ENCODE measurements around the gene SLC4A1.

The SLC4A1 gene

GRCh38 chr17:44297975-44298374 lies 30.0 kb upstream of the SLC4A1 start:
- no peak overlapping the region for H2AFZ ChIP-seq (ENCODE audit: low read length)
- peaks cover 0 to 28% (median 0%) of the 10 kb centered on the region in 3 experiments for H3K27me3 ChIP-seq (ENCODE audit: control insufficient read depth in 3 of 3, insufficient read depth in 3 of 3, low read depth in 1 of 3, low read length in 3 of 3)
- no peak overlapping the region for H3K18ac ChIP-seq (ENCODE audit: low read length)
- no peak overlapping the region for H2AK5ac ChIP-seq (ENCODE audit: low read depth, low read length)
- H2BK12ac ChIP-seq (ENCODE audit: low read length) = no peak overlapping the region
- H2BK5ac ChIP-seq (ENCODE audit: low read length) = no peak overlapping the region
- no peak overlapping the region for H4K91ac ChIP-seq (ENCODE audit: low read depth, low read length, poor library complexity)
- no CpG with 5 or more reads among the region's 3 CpGs for WGBS, 2 donors (ENCODE audit: extremely low coverage in 2 of 2, insufficient read length in 2 of 2, insufficient replicate concordance in 1 of 2)
- no peaks in the 10 kb centered on the region for H3K36me3 ChIP-seq (replicated peaks in 1 of 2; ENCODE audit: control insufficient read depth in 2 of 2, insufficient read depth in 2 of 2, low read length in 2 of 2)
- H3K23ac ChIP-seq (ENCODE audit: low read depth, low read length, poor library complexity) = no peak overlapping the region
- no peaks in the 10 kb centered on the region for H3K4me1 ChIP-seq (ENCODE audit: control insufficient read depth in 2 of 2, insufficient read depth in 1 of 2, low read depth in 1 of 2, low read length in 2 of 2)
- no peak overlapping the region for H3K4me3 ChIP-seq (ENCODE audit: low read length in 2 of 2)
- H3K9ac ChIP-seq (ENCODE audit: low read depth, low read length, poor library complexity) = no peak overlapping the region
- H4K8ac ChIP-seq (ENCODE audit: low read depth, low read length) = no peak overlapping the region
- no peak overlapping the region for H2BK120ac ChIP-seq (ENCODE audit: low read depth, low read length)
- no peak overlapping the region for H3K27ac ChIP-seq (replicated peaks; ENCODE audit: low read length)
- H3K4ac ChIP-seq (ENCODE audit: low read length) = no peak overlapping the region
- no peaks in the 10 kb centered on the region for H3K9me3 ChIP-seq (replicated peaks in 1 of 2; ENCODE audit: control insufficient read depth in 2 of 2, insufficient read depth in 1 of 2, low read depth in 1 of 2, low read length in 2 of 2)
- H2BK15ac ChIP-seq (ENCODE audit: low read length) = no peak overlapping the region
- no peaks in the 10 kb centered on the region for H3K79me1 ChIP-seq (ENCODE audit: low read depth, low read length)
- DNase-seq (ENCODE audit: low spot score) = no peak
- no peak overlapping the region for H3K14ac ChIP-seq (ENCODE audit: low read length)
- no peak overlapping the region for H3K4me2 ChIP-seq (ENCODE audit: insufficient read depth, low read length, poor library complexity, severe bottlenecking)

GRCh38 chr17:44293509-44294226 lies 25.7 kb upstream of the SLC4A1 start:
- H3K27ac ChIP-seq (replicated peaks; ENCODE audit: low read length) = no peak overlapping the region
- H2BK5ac ChIP-seq (ENCODE audit: low read length) = no peak overlapping the region
- no peaks in the 10 kb centered on the region for H3K4me1 ChIP-seq (ENCODE audit: control insufficient read depth in 2 of 2, insufficient read depth in 1 of 2, low read depth in 1 of 2, low read length in 2 of 2)
- H3K9me3 ChIP-seq (replicated peaks in 1 of 2; ENCODE audit: control insufficient read depth in 2 of 2, insufficient read depth in 1 of 2, low read depth in 1 of 2, low read length in 2 of 2) = no peaks in the 10 kb centered on the region
- H3K79me1 ChIP-seq (ENCODE audit: low read depth, low read length) = no peaks in the 10 kb centered on the region
- H2AK5ac ChIP-seq (ENCODE audit: low read depth, low read length) = no peak overlapping the region
- H4K91ac ChIP-seq (ENCODE audit: low read depth, low read length, poor library complexity) = no peak overlapping the region
- H4K8ac ChIP-seq (ENCODE audit: low read depth, low read length) = no peak overlapping the region
- H3K23ac ChIP-seq (ENCODE audit: low read depth, low read length, poor library complexity) = no peak overlapping the region
- H3K4me3 ChIP-seq (ENCODE audit: low read length in 2 of 2) = no peak overlapping the region
- no CpG with 5 or more reads among the region's 9 CpGs for WGBS, 2 donors (ENCODE audit: extremely low coverage in 2 of 2, insufficient read length in 2 of 2, insufficient replicate concordance in 1 of 2)
- no peak overlapping the region for H2BK120ac ChIP-seq (ENCODE audit: low read depth, low read length)
- H2BK12ac ChIP-seq (ENCODE audit: low read length) = no peak overlapping the region
- H3K27me3 ChIP-seq (ENCODE audit: control insufficient read depth in 3 of 3, insufficient read depth in 3 of 3, low read depth in 1 of 3, low read length in 3 of 3) = peaks cover 0 to 21% (median 0%) of the 10 kb centered on the region in 3 experiments
- H3K9ac ChIP-seq (ENCODE audit: low read depth, low read length, poor library complexity) = peak overlapping the region; percentile 25
- DNase-seq (ENCODE audit: low spot score) = no peak
- H3K14ac ChIP-seq (ENCODE audit: low read length) = no peak overlapping the region
- no peak overlapping the region for H3K4me2 ChIP-seq (ENCODE audit: insufficient read depth, low read length, poor library complexity, severe bottlenecking)
- no peak overlapping the region for H2AFZ ChIP-seq (ENCODE audit: low read length)
- H2BK15ac ChIP-seq (ENCODE audit: low read length) = no peak overlapping the region
- no peak overlapping the region for H3K18ac ChIP-seq (ENCODE audit: low read length)
- H3K4ac ChIP-seq (ENCODE audit: low read length) = no peak overlapping the region
- no peaks in the 10 kb centered on the region for H3K36me3 ChIP-seq (replicated peaks in 1 of 2; ENCODE audit: control insufficient read depth in 2 of 2, insufficient read depth in 2 of 2, low read length in 2 of 2)

- Histone ChIP-seq H3K27ac (replicated peaks; ENCODE audit: low read length) (no peak overlapping the region), H3K27me3 (ENCODE audit: control insufficient read depth in 3 of 3, insufficient read depth in 3 of 3, low read depth in 1 of 3, low read length in 3 of 3) (no peaks in the 10 kb centered on the region), H2AK5ac (ENCODE audit: low read depth, low read length) (no peak overlapping the region), H3K4me1 (ENCODE audit: control insufficient read depth in 2 of 2, insufficient read depth in 1 of 2, low read depth in 1 of 2, low read length in 2 of 2) (no peaks in the 10 kb centered on the region), H4K91ac (ENCODE audit: low read depth, low read length, poor library complexity) (no peak overlapping the region), H4K8ac (ENCODE audit: low read depth, low read length) (no peak overlapping the region), H3K4me3 (ENCODE audit: low read length in 2 of 2) (no peak overlapping the region), H2BK12ac (ENCODE audit: low read length) (no peak overlapping the region), H3K4me2 (ENCODE audit: insufficient read depth, low read length, poor library complexity, severe bottlenecking) (no peak overlapping the region), H3K36me3 (replicated peaks in 1 of 2; ENCODE audit: control insufficient read depth in 2 of 2, insufficient read depth in 2 of 2, low read length in 2 of 2) (no peaks in the 10 kb centered on the region), H3K23ac (ENCODE audit: low read depth, low read length, poor library complexity) (no peak overlapping the region), H3K9me3 (replicated peaks in 1 of 2; ENCODE audit: control insufficient read depth in 2 of 2, insufficient read depth in 1 of 2, low read depth in 1 of 2, low read length in 2 of 2) (no peaks in the 10 kb centered on the region), H3K79me1 (ENCODE audit: low read depth, low read length) (no peaks in the 10 kb centered on the region), H3K9ac (ENCODE audit: low read depth, low read length, poor library complexity) (no peak overlapping the region), H2BK120ac (ENCODE audit: low read depth, low read length) (no peak overlapping the region), H2BK15ac (ENCODE audit: low read length) (no peak overlapping the region), H3K14ac (ENCODE audit: low read length) (no peak overlapping the region), H3K4ac (ENCODE audit: low read length) (no peak overlapping the region), H2BK5ac (ENCODE audit: low read length) (no peak overlapping the region), H2AFZ (ENCODE audit: low read length) (no peak overlapping the region), H3K18ac (ENCODE audit: low read length) (peak overlapping the region; percentile 66)
- no peak for DNase-seq (ENCODE audit: low spot score)
- WGBS, 2 donors (ENCODE audit: extremely low coverage in 2 of 2, insufficient read length in 2 of 2, insufficient replicate concordance in 1 of 2) = no CpG with 5 or more reads among the region's 8 CpGs
These were observed 19.7 kb upstream of the SLC4A1 start for GRCh38 chr17:44287651-44288050.

GRCh38 chr17:44284024-44284400 lies 16.1 kb upstream of the SLC4A1 start:
- Histone ChIP-seq H3K36me3 (replicated peaks in 1 of 2; ENCODE audit: control insufficient read depth in 2 of 2, insufficient read depth in 2 of 2, low read length in 2 of 2) (no peaks in the 10 kb centered on the region), H3K27me3 (ENCODE audit: control insufficient read depth in 3 of 3, insufficient read depth in 3 of 3, low read depth in 1 of 3, low read length in 3 of 3) (peaks cover 0 to 18% (median 0%) of the 10 kb centered on the region in 3 experiments), H3K4ac (ENCODE audit: low read length) (no peak overlapping the region), H3K14ac (ENCODE audit: low read length) (no peak overlapping the region), H2BK15ac (ENCODE audit: low read length) (no peak overlapping the region), H3K4me3 (ENCODE audit: low read length in 2 of 2) (no peak overlapping the region), H2AFZ (ENCODE audit: low read length) (no peak overlapping the region), H4K91ac (ENCODE audit: low read depth, low read length, poor library complexity) (no peak overlapping the region), H2BK12ac (ENCODE audit: low read length) (no peak overlapping the region), H2AK5ac (ENCODE audit: low read depth, low read length) (no peak overlapping the region), H3K9ac (ENCODE audit: low read depth, low read length, poor library complexity) (no peak overlapping the region), H3K79me1 (ENCODE audit: low read depth, low read length) (no peaks in the 10 kb centered on the region), H3K4me2 (ENCODE audit: insufficient read depth, low read length, poor library complexity, severe bottlenecking) (no peak overlapping the region), H3K4me1 (ENCODE audit: control insufficient read depth in 2 of 2, insufficient read depth in 1 of 2, low read depth in 1 of 2, low read length in 2 of 2) (peaks cover 0 to 7% of the 10 kb centered on the region in 2 donors), H3K9me3 (replicated peaks in 1 of 2; ENCODE audit: control insufficient read depth in 2 of 2, insufficient read depth in 1 of 2, low read depth in 1 of 2, low read length in 2 of 2) (no peaks in the 10 kb centered on the region), H2BK120ac (ENCODE audit: low read depth, low read length) (no peak overlapping the region), H3K18ac (ENCODE audit: low read length) (no peak overlapping the region), H2BK5ac (ENCODE audit: low read length) (no peak overlapping the region), H3K23ac (ENCODE audit: low read depth, low read length, poor library complexity) (no peak overlapping the region), H3K27ac (replicated peaks; ENCODE audit: low read length) (no peak overlapping the region), H4K8ac (ENCODE audit: low read depth, low read length) (no peak overlapping the region)
- DNase-seq (ENCODE audit: low spot score) = no peak
- WGBS, 2 donors (ENCODE audit: extremely low coverage in 2 of 2, insufficient read length in 2 of 2, insufficient replicate concordance in 1 of 2) = no CpG with 5 or more reads among the region's 4 CpGs
